ENCODE results near the gene DGUOK. TPM values are rescaled to one million over a fixed set of nuclear protein-coding genes. Genes with fewer than 3 reads are reported as not detected.

Gene DGUOK
- polyA plus RNA-seq, 4 donors, result 52.5 to 107 (median 86.3) TPM

DNA sequence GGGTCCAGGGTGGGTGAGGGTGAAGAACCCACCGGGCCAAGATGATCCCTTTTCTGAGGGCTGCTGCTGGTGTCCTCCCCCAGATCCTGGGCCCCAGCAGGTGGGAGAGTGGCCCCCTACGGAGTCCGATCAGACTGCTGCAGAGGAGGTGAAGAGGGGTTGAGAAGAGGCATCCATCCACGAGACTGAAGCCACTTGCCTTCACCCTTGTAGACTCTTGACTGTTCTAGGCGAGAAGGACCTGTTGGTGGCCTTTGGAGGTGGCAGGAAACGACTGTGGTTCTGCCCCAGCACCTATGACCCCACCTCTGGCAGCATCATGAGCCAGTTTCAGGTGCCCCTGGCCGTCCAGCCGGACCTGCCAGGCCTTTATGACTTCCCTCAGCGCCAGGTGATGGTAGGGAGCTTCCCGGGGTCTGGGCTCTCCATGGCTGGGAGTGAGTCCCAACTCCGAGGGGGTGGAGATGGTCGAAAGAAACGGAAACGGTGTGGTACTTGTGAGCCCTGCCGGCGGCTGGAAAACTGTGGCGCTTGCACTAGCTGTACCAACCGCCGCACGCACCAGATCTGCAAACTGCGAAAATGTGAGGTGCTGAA, 59.5 kb downstream of the DGUOK start:
- Histone ChIP-seq H3K27ac (ENCODE audit: low read depth in 1 of 3, low read length in 2 of 3) (peak overlapping the region; percentile 59 to 67 (median 66)), H3K4me1 (ENCODE audit: control insufficient read depth in 3 of 3, insufficient read depth in 2 of 3, low read depth in 1 of 3, low read length in 2 of 3) (peaks cover 4 to 48% (median 9%) of the 10 kb centered on the region in 3 donors), H3K4me3 (ENCODE audit: low read depth in 1 of 3, low read length in 3 of 3) (peak overlapping the region in 2 of 3 donors; percentile 50 to 83), H3K27me3 (ENCODE audit: control insufficient read depth in 3 of 3, insufficient read depth in 3 of 3, low read length in 3 of 3) (peaks cover 0 to 2% (median 0%) of the 10 kb centered on the region in 3 donors), H3K36me3 (ENCODE audit: control insufficient read depth in 3 of 3, insufficient read depth in 2 of 3, low read depth in 1 of 3, low read length in 3 of 3) (peaks cover 0 to 23% (median 0%) of the 10 kb centered on the region in 3 donors), H3K9me3 (ENCODE audit: control insufficient read depth in 2 of 2, insufficient read depth in 1 of 2, low read depth in 1 of 2, low read length in 1 of 2) (no peaks in the 10 kb centered on the region)
- 64 to 75% (median 67%) methylated on average over 21 of the region's 21 CpGs for WGBS, 3 donors
- FAIRE-seq (no peak), DNase-seq (peak in 1 of 2 donors; percentile 10)

DNA sequence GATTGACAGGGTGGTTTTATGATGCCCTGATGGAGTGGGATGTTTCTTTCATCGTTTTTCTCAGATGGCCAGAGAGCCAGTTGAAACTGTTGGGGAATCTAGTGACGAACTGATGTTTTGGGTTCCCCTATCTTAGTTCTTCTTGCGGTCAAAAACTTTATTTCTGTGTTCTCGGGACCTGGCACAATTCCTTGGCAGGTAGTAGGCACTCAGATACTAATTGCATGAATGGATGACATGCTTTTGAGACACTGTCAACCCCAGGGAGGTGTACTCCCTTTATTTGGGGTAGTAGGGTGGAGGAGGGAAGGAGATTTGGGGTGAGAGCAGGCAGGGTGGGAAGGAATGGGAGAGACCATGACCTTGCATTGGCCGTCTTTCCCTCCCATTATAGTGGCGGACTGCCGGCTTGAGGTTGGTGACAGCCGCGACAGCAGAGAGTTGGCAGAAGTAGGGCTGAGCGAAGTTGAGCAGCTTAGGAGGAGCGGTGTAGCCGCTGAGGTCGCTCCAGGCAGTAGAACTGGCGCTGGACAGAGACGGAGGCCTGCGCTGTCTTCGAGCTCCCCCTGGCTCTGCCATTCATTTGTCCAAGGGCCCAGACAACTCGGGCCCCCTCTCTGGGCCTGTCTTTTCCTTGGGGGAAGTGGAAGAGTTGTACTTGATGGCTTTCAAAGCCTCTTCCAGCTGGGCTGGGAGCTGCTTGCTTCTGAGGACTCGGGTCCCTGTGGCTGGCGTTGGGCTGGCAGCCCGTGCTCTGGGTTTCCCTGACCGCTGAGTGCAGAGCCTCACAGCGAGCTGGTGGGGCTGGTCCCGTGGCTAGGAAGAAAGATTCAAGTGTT, 60.6 kb downstream of the DGUOK start:
- Histone ChIP-seq H3K27ac (ENCODE audit: low read depth in 1 of 3, low read length in 2 of 3) (no peak overlapping the region), H3K9me3 (ENCODE audit: control insufficient read depth in 2 of 2, insufficient read depth in 1 of 2, low read depth in 1 of 2, low read length in 1 of 2) (no peaks in the 10 kb centered on the region), H3K4me1 (ENCODE audit: control insufficient read depth in 3 of 3, insufficient read depth in 2 of 3, low read depth in 1 of 3, low read length in 2 of 3) (peaks cover 1 to 36% (median 5%) of the 10 kb centered on the region in 3 donors), H3K27me3 (ENCODE audit: control insufficient read depth in 3 of 3, insufficient read depth in 3 of 3, low read length in 3 of 3) (no peaks in the 10 kb centered on the region), H3K36me3 (ENCODE audit: control insufficient read depth in 3 of 3, insufficient read depth in 2 of 3, low read depth in 1 of 3, low read length in 3 of 3) (peaks cover 0 to 30% (median 0%) of the 10 kb centered on the region in 3 donors), H3K4me3 (ENCODE audit: low read depth in 1 of 3, low read length in 3 of 3) (peak overlapping the region; percentile 24 to 46 (median 24))
- WGBS, 3 donors, result 9 to 33% (median 14%) methylated on average over 23 to 24 of the region's 24 CpGs
- DNase-seq (peak; percentile 66 to 71), FAIRE-seq (no peak)

DNA sequence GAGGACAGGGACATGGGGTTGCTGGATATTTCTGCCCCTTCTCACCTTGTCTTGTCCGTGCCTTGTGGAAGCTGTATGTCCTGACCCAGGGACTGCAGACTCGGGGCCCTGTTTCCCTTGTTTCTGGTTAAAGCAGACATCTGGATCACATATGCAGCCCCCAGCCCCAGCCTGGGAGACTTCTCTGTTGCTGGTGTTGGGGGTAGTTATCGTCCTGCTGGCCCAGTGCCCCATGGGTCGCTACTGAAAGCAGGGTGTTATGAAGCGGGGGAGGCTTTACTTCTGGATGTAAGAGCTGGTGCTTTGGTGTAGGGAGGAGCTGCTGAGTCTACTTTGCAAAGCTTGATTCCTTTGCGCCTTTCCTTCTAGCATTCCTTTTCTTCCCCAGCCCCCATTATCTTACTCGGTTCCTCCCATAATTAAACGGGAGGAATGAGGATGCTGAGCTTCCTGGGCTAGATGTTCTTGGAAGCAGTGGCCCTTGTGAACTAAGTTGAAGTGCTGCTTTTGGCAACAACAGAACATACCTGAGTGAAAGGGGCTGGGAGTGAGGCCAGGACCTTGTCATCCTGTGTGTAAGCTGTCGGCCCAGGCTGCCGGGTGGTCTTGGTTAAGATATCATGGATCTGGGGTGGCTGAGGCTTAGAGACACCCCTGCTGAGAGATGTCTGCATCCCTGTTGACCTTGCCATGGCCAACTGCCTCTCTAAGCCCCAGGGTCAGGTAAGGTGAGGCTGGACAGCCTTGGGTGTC, 61.4 kb downstream of the DGUOK start:
- no peak for FAIRE-seq
- H3K4me3 ChIP-seq (ENCODE audit: low read depth in 1 of 3, low read length in 3 of 3), result peak overlapping the region in 2 of 3 donors; percentile 24 to 46
- H3K27me3 ChIP-seq (ENCODE audit: control insufficient read depth in 3 of 3, insufficient read depth in 3 of 3, low read length in 3 of 3), result no peaks in the 10 kb centered on the region

GRCh38 chr2:73989972-73990371, 63.3 kb downstream of the DGUOK start:
- Histone ChIP-seq H3K27me3 (ENCODE audit: control insufficient read depth in 3 of 3, insufficient read depth in 3 of 3, low read length in 3 of 3) (no peaks in the 10 kb centered on the region), H3K36me3 (ENCODE audit: control insufficient read depth in 3 of 3, insufficient read depth in 2 of 3, low read depth in 1 of 3, low read length in 3 of 3) (peaks cover 0 to 42% (median 0%) of the 10 kb centered on the region in 3 donors), H3K4me1 (ENCODE audit: control insufficient read depth in 3 of 3, insufficient read depth in 2 of 3, low read depth in 1 of 3, low read length in 2 of 3) (peaks cover 0 to 27% (median 5%) of the 10 kb centered on the region in 3 donors), H3K9me3 (ENCODE audit: control insufficient read depth in 2 of 2, insufficient read depth in 1 of 2, low read depth in 1 of 2, low read length in 1 of 2) (no peaks in the 10 kb centered on the region), H3K27ac (ENCODE audit: low read depth in 1 of 3, low read length in 2 of 3) (no peak overlapping the region), H3K4me3 (ENCODE audit: low read depth in 1 of 3, low read length in 3 of 3) (no peak overlapping the region)
- WGBS, 3 donors, result 93 to 98% (median 97%) methylated on average over 2 of the region's 2 CpGs
- DNase-seq (no peak), FAIRE-seq (no peak)

More for the DNA sequence above, 61.4 kb downstream of the DGUOK start:
- 17 to 50% (median 35%) methylated on average over 10 of the region's 10 CpGs for WGBS, 3 donors
- Histone ChIP-seq H3K36me3 (ENCODE audit: control insufficient read depth in 3 of 3, insufficient read depth in 2 of 3, low read depth in 1 of 3, low read length in 3 of 3) (peaks cover 0 to 34% (median 0%) of the 10 kb centered on the region in 3 donors), H3K27ac (ENCODE audit: low read depth in 1 of 3, low read length in 2 of 3) (no peak overlapping the region), H3K4me1 (ENCODE audit: control insufficient read depth in 3 of 3, insufficient read depth in 2 of 3, low read depth in 1 of 3, low read length in 2 of 3) (peaks cover 0 to 30% (median 5%) of the 10 kb centered on the region in 3 donors), H3K9me3 (ENCODE audit: control insufficient read depth in 2 of 2, insufficient read depth in 1 of 2, low read depth in 1 of 2, low read length in 1 of 2) (no peaks in the 10 kb centered on the region)
- DNase-seq, result peak; percentile 22 to 28

DNA sequence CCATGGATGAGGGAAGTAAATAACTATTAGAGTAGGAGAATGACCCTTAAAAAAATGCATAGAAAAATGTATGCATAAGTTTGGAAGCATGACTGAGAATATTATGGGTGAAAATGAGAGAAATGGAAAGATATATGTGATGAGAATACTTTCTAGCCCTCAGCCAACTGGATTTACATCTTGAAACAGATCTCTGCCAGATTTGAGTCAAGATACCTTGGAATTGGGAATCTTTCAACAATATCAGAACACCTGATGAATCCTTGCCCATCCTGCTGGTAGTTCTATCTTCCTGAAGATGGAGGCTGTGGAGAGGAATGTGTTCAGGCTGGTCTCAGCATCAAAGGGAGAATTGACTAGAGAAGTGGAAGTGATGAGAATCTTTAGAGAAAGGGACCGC, 63.9 kb downstream of the DGUOK start:
- no peaks in the 10 kb centered on the region for H3K9me3 ChIP-seq (ENCODE audit: control insufficient read depth in 2 of 2, insufficient read depth in 1 of 2, low read depth in 1 of 2, low read length in 1 of 2)
- H3K4me1 ChIP-seq (ENCODE audit: control insufficient read depth in 3 of 3, insufficient read depth in 2 of 3, low read depth in 1 of 3, low read length in 2 of 3), result peaks cover 0 to 27% (median 5%) of the 10 kb centered on the region in 3 donors
- H3K27ac ChIP-seq (ENCODE audit: low read depth in 1 of 3, low read length in 2 of 3), result no peak overlapping the region
- DNase-seq, result no peak
- no peaks in the 10 kb centered on the region for H3K27me3 ChIP-seq (ENCODE audit: control insufficient read depth in 3 of 3, insufficient read depth in 3 of 3, low read length in 3 of 3)
- peaks cover 0 to 45% (median 0%) of the 10 kb centered on the region in 3 donors for H3K36me3 ChIP-seq (ENCODE audit: control insufficient read depth in 3 of 3, insufficient read depth in 2 of 3, low read depth in 1 of 3, low read length in 3 of 3)
- no peak overlapping the region for H3K4me3 ChIP-seq (ENCODE audit: low read depth in 1 of 3, low read length in 3 of 3)
- WGBS, 3 donors, result 92 to 97% (median 96%) methylated on average over 1 of the region's 1 CpG
- FAIRE-seq, result no peak

DNA sequence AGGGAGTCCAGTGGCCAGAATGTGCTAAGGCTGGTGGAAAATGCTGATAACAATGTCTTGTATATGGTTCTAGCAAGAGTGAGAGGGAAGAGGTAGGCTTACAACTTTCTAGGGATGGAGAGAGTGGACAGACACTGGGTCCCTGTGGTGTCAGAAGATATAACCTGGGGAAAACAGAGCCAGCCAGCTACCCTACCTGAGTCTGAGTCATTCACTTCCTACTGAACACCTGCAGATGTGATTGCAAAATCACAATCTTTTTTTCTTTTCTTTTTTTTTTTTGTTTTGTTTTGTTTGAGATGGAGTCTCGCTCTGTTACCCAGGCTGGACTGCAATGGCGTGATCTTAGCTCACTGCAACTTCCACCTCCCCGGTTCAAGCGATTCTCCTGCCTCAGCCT, 65.4 kb downstream of the DGUOK start:
- 97 to 98% (median 97%) methylated on average over 4 of the region's 4 CpGs for WGBS, 3 donors
- H3K27me3 ChIP-seq (ENCODE audit: control insufficient read depth in 3 of 3, insufficient read depth in 3 of 3, low read length in 3 of 3), result no peaks in the 10 kb centered on the region
- no peak overlapping the region for H3K4me3 ChIP-seq (ENCODE audit: low read depth in 1 of 3, low read length in 3 of 3)
- FAIRE-seq (no peak), DNase-seq (no peak)
- H3K4me1 ChIP-seq (ENCODE audit: control insufficient read depth in 3 of 3, insufficient read depth in 2 of 3, low read depth in 1 of 3, low read length in 2 of 3), result peaks cover 0 to 14% (median 0%) of the 10 kb centered on the region in 3 donors
- peaks cover 0 to 43% (median 0%) of the 10 kb centered on the region in 3 donors for H3K36me3 ChIP-seq (ENCODE audit: control insufficient read depth in 3 of 3, insufficient read depth in 2 of 3, low read depth in 1 of 3, low read length in 3 of 3)
- no peak overlapping the region for H3K27ac ChIP-seq (ENCODE audit: low read depth in 1 of 3, low read length in 2 of 3)
- no peaks in the 10 kb centered on the region for H3K9me3 ChIP-seq (ENCODE audit: control insufficient read depth in 2 of 2, insufficient read depth in 1 of 2, low read depth in 1 of 2, low read length in 1 of 2)

DNA sequence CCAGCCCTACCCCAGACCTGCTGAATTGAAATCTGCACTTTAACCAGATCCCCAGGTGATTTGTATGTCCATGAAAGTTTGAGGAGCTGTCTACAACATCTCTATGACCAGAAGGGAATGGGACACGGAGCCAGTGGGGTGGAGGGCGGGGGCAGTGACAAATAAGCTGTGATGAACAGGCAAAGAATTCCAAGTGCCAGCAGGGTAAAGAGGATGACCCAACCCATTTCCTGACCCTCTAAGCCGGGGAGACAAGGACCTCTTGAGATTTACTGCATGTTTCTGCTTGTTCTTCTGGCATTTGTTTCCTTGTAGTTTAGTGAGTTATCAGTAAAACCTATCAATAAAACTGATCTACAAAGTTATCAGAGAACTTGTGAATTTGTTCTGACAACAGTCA, 66.7 kb downstream of the DGUOK start:
- H3K4me1 ChIP-seq (ENCODE audit: control insufficient read depth in 3 of 3, insufficient read depth in 2 of 3, low read depth in 1 of 3, low read length in 2 of 3), result peaks cover 0 to 2% (median 0%) of the 10 kb centered on the region in 3 donors
- no peak overlapping the region for H3K4me3 ChIP-seq (ENCODE audit: low read depth in 1 of 3, low read length in 3 of 3)
- no peaks in the 10 kb centered on the region for H3K27me3 ChIP-seq (ENCODE audit: control insufficient read depth in 3 of 3, insufficient read depth in 3 of 3, low read length in 3 of 3)
- FAIRE-seq (no peak), DNase-seq (no peak)
- 71 to 81% (median 78%) methylated on average over 3 of the region's 3 CpGs for WGBS, 3 donors
- H3K36me3 ChIP-seq (ENCODE audit: control insufficient read depth in 3 of 3, insufficient read depth in 2 of 3, low read depth in 1 of 3, low read length in 3 of 3), result peaks cover 0 to 53% (median 0%) of the 10 kb centered on the region in 3 donors
- no peaks in the 10 kb centered on the region for H3K9me3 ChIP-seq (ENCODE audit: control insufficient read depth in 2 of 2, insufficient read depth in 1 of 2, low read depth in 1 of 2, low read length in 1 of 2)
- no peak overlapping the region for H3K27ac ChIP-seq (ENCODE audit: low read depth in 1 of 3, low read length in 2 of 3)

DNA sequence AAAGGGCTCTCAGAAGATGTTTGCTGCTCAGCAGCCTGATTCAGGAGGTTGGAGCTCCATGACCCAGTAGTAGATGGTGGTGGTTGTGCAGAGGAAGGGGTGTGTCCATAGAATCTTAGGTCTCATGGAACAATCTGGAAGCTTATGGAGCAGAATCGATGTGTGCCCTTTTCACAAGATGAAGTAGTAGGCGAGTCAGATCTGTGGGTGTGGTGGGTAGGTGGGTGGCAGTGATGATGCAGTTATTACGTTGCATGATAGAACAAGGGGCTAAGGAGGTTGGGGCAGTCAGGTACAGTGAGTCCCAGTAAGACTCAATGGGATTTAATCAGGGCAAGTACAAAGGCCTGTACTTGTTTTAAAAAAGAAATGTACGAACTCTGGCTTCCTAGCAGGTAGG, 67.1 kb downstream of the DGUOK start:
- Histone ChIP-seq H3K9me3 (ENCODE audit: control insufficient read depth in 2 of 2, insufficient read depth in 1 of 2, low read depth in 1 of 2, low read length in 1 of 2) (no peaks in the 10 kb centered on the region), H3K4me3 (ENCODE audit: low read depth in 1 of 3, low read length in 3 of 3) (no peak overlapping the region), H3K4me1 (ENCODE audit: control insufficient read depth in 3 of 3, insufficient read depth in 2 of 3, low read depth in 1 of 3, low read length in 2 of 3) (no peaks in the 10 kb centered on the region), H3K36me3 (ENCODE audit: control insufficient read depth in 3 of 3, insufficient read depth in 2 of 3, low read depth in 1 of 3, low read length in 3 of 3) (peaks cover 0 to 55% (median 0%) of the 10 kb centered on the region in 3 donors), H3K27ac (ENCODE audit: low read depth in 1 of 3, low read length in 2 of 3) (no peak overlapping the region), H3K27me3 (ENCODE audit: control insufficient read depth in 3 of 3, insufficient read depth in 3 of 3, low read length in 3 of 3) (no peaks in the 10 kb centered on the region)
- DNase-seq (no peak), FAIRE-seq (no peak)
- WGBS, 3 donors, result 61 to 76% (median 67%) methylated on average over 4 of the region's 4 CpGs
